ENCODE measurements around the gene PRG3.

The PRG3 gene

GRCh38 chr11:57345555-57346211 lies 35.3 kb downstream of the PRG3 start:
- peak; percentile 88 for ATAC-seq
- TF ChIP-seq ESRRG (CRISPR knock-in tag; IDR thresholded peaks at IDR 0.05) (no peak), CSDC2 (CRISPR knock-in tag; IDR thresholded peaks at IDR 0.05) (no peak), TSHZ2 (CRISPR knock-in tag; IDR thresholded peaks at IDR 0.05) (no peak), TOX (CRISPR knock-in tag; IDR thresholded peaks at IDR 0.05; ENCODE audit: borderline replicate concordance) (no peak), ZNF565 (CRISPR knock-in tag; conservative IDR thresholded peaks at IDR 0.05; ENCODE audit: low read depth) (no peak), ZC3H10 (CRISPR knock-in tag; IDR thresholded peaks at IDR 0.05) (no peak), CREB5 (CRISPR knock-in tag; IDR thresholded peaks at IDR 0.05; ENCODE audit: low read depth) (no peak)

- TF ChIP-seq POU6F1 (CRISPR knock-in tag; IDR thresholded peaks at IDR 0.05; ENCODE audit: borderline replicate concordance, low read depth), result no peak
- no peak for TF ChIP-seq ZNF565 (CRISPR knock-in tag; conservative IDR thresholded peaks at IDR 0.05; ENCODE audit: low read depth)
- TF ChIP-seq OSR1 (CRISPR knock-in tag; IDR thresholded peaks at IDR 0.05), result no peak
- no peak for TF ChIP-seq CREB5 (CRISPR knock-in tag; IDR thresholded peaks at IDR 0.05; ENCODE audit: low read depth)
- TF ChIP-seq BACH2 (CRISPR knock-in tag; IDR thresholded peaks at IDR 0.05; ENCODE audit: borderline replicate concordance), result no peak
- no peak for TF ChIP-seq PATZ1 (CRISPR knock-in tag; IDR thresholded peaks at IDR 0.05; ENCODE audit: borderline replicate concordance)
- TF ChIP-seq ESRRG (CRISPR knock-in tag; IDR thresholded peaks at IDR 0.05), result no peak
- TF ChIP-seq CSDC2 (CRISPR knock-in tag; IDR thresholded peaks at IDR 0.05), result no peak
- no peak for TF ChIP-seq ZFP30 (CRISPR knock-in tag; IDR thresholded peaks at IDR 0.05)
- no peak for TF ChIP-seq TOX (CRISPR knock-in tag; IDR thresholded peaks at IDR 0.05; ENCODE audit: borderline replicate concordance)
- TF ChIP-seq ZC3H10 (CRISPR knock-in tag; IDR thresholded peaks at IDR 0.05), result no peak
- ATAC-seq, result no peak
Observed at GRCh38 chr11:57344826-57345225, 36.1 kb downstream of the PRG3 start.

GRCh38 chr11:57343825-57344224 lies 37.1 kb downstream of the PRG3 start:
- no peak for ATAC-seq
- TF ChIP-seq PATZ1 (CRISPR knock-in tag; IDR thresholded peaks at IDR 0.05; ENCODE audit: borderline replicate concordance) (no peak), CSRNP3 (CRISPR knock-in tag; IDR thresholded peaks at IDR 0.05) (no peak), TSHZ2 (CRISPR knock-in tag; IDR thresholded peaks at IDR 0.05) (no peak), SNAI2 (CRISPR knock-in tag; IDR thresholded peaks at IDR 0.05) (no peak), POU6F1 (CRISPR knock-in tag; IDR thresholded peaks at IDR 0.05; ENCODE audit: borderline replicate concordance, low read depth) (no peak), CREB5 (CRISPR knock-in tag; IDR thresholded peaks at IDR 0.05; ENCODE audit: low read depth) (no peak), ARNTL (CRISPR knock-in tag; IDR thresholded peaks at IDR 0.05; ENCODE audit: borderline replicate concordance, low read depth) (no peak), ESRRG (CRISPR knock-in tag; IDR thresholded peaks at IDR 0.05) (no peak)

All from SK-N-SH treated with all-trans-retinoic acid at 6 μM for 48 hours (cell line).